HFFc6 (cell line): Measurements from ENCODE around the gene KXD1. TPM values are rescaled to one million over a fixed set of nuclear protein-coding genes. Genes with fewer than 3 reads are reported as not detected.

Experiments
- DNase-seq: peaks from one replicate; pipeline ENCODE4 v3.0.0-alpha.2; 2018
- H3K27ac Mint-ChIP-seq: 2 replicates; pipeline ENCODE4 v1.8.0; 2020; ENCODE audit warnings: mild to moderate bottlenecking, mixed read lengths
- H3K27me3 Mint-ChIP-seq: 2 replicates; pipeline ENCODE4 v1.8.0; 2021; ENCODE audit warnings: mild to moderate bottlenecking, moderate library complexity, mixed read lengths; ENCODE audit not compliant: insufficient read depth
- H3K36me3 Mint-ChIP-seq: 2 replicates; pipeline ENCODE4 v1.8.0; 2021; ENCODE audit warnings: low read depth, mixed read lengths
- H3K4me1 Mint-ChIP-seq: 2 replicates; pipeline ENCODE4 v1.8.0; 2020; ENCODE audit warnings: low read depth, mixed read lengths
- H3K4me3 Mint-ChIP-seq: 2 replicates; pipeline ENCODE4 v1.8.0; 2020; ENCODE audit warnings: mild to moderate bottlenecking, moderate library complexity, mixed read lengths
- H3K9me3 Mint-ChIP-seq: 2 replicates; pipeline ENCODE4 v1.8.0; 2020; ENCODE audit warnings: mild to moderate bottlenecking, mixed read lengths
- CTCF ChIP-seq: fragments of 200-600 bp; sonication (generic); IDR thresholded peaks from 2 replicates; pipeline ENCODE4 v1.5.0; 2021; ENCODE audit warnings: antibody characterized with exemption, mild to moderate bottlenecking
- total RNA-seq, 6 experiments: library from RNA; stranded (reverse); fragmentation: NEBNext Ultra II Directional; extraction: Animal tissue kit (Norgen Biotek cat#: 25700); gene quantifications; 2 replicates in 1 of 6; 3 replicates in 5 of 6; pipeline ENCODE4 v1.2.3, GENCODE V29; 2021

Gene KXD1
- total RNA-seq, 6 experiments from 2014 or later, result 109 to 123 (median 115) TPM

- no peaks in the 10 kb centered on the region for H3K9me3 Mint-ChIP-seq
- H3K4me3 Mint-ChIP-seq, result no peak overlapping the region
- no peak overlapping the region for H3K27ac Mint-ChIP-seq
- no peak for TF ChIP-seq CTCF
- peaks cover 4% of the 10 kb centered on the region; the same call in 1 of the 2 replicates for H3K4me1 Mint-ChIP-seq
- DNase-seq, result no peak
- peaks cover 51% of the 10 kb centered on the region for H3K27me3 Mint-ChIP-seq
- no peaks in the 10 kb centered on the region for H3K36me3 Mint-ChIP-seq
Measured at GRCh38 chr19:18608805-18609716, 51.4 kb downstream of the KXD1 start.

DNA sequence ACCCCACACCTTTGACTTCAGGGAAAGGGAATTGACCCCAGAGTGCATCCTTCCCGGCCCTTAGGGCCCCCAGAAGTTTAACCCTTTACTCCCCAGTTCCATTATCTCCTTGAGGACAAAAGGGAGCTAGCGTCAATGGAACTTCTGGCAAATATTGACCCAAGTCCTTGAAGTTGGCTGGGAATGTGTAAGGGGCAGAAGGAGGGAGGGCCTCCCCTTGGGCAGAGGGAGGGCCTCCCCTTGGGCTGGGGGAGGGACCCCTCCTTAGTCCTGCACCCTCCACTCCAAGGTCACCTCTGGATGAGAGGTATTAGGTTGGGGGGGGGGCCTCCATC is 52.0 kb downstream of the KXD1 start:
- no peak overlapping the region for H3K27ac Mint-ChIP-seq
- H3K9me3 Mint-ChIP-seq, result no peaks in the 10 kb centered on the region
- H3K27me3 Mint-ChIP-seq, result peaks cover 56% of the 10 kb centered on the region
- H3K36me3 Mint-ChIP-seq, result no peaks in the 10 kb centered on the region
- H3K4me1 Mint-ChIP-seq, result peaks cover 4% of the 10 kb centered on the region; the same call in 1 of the 2 replicates
- TF ChIP-seq CTCF, result no peak
- no peak overlapping the region for H3K4me3 Mint-ChIP-seq
- no peak for DNase-seq

- no peaks in the 10 kb centered on the region for H3K9me3 Mint-ChIP-seq
- no peak overlapping the region for H3K4me3 Mint-ChIP-seq
- no peaks in the 10 kb centered on the region for H3K36me3 Mint-ChIP-seq
- no peak overlapping the region for H3K27ac Mint-ChIP-seq
- peaks cover 4% of the 10 kb centered on the region; the same call in 1 of the 2 replicates for H3K4me1 Mint-ChIP-seq
- no peak for TF ChIP-seq CTCF
- peaks cover 57% of the 10 kb centered on the region for H3K27me3 Mint-ChIP-seq
- DNase-seq, result no peak
Measured at GRCh38 chr19:18610245-18610555, 52.5 kb downstream of the KXD1 start.

- no peak overlapping the region for H3K4me3 Mint-ChIP-seq
- TF ChIP-seq CTCF, result no peak
- DNase-seq, result no peak
- H3K27me3 Mint-ChIP-seq, result peaks cover 56% of the 10 kb centered on the region
- no peak overlapping the region for H3K27ac Mint-ChIP-seq
- no peaks in the 10 kb centered on the region for H3K9me3 Mint-ChIP-seq
- no peaks in the 10 kb centered on the region for H3K36me3 Mint-ChIP-seq
- peaks cover 4% of the 10 kb centered on the region; the same call in 1 of the 2 replicates for H3K4me1 Mint-ChIP-seq
Measured at GRCh38 chr19:18610556-18611326, 53.1 kb downstream of the KXD1 start.

GRCh38 chr19:18611327-18612050 is 53.8 kb downstream of the KXD1 start:
- peaks cover 4% of the 10 kb centered on the region; the same call in 1 of the 2 replicates for H3K4me1 Mint-ChIP-seq

More at GRCh38 chr19:18611327-18612050, 53.8 kb downstream of the KXD1 start:
- peaks cover 62% of the 10 kb centered on the region for H3K27me3 Mint-ChIP-seq
- no peaks in the 10 kb centered on the region for H3K9me3 Mint-ChIP-seq
- no peak for DNase-seq
- no peak for TF ChIP-seq CTCF
- no peak overlapping the region for H3K27ac Mint-ChIP-seq
- H3K4me3 Mint-ChIP-seq, result no peak overlapping the region
- H3K36me3 Mint-ChIP-seq, result no peaks in the 10 kb centered on the region
